ENCODE measurements around the gene PALM3.
"Not testable (repeated sequence)": the region's sequence is repeated elsewhere in the genome, so short reads cannot be mapped to it uniquely, and the experiment has no call there.

Gene PALM3

DNA sequence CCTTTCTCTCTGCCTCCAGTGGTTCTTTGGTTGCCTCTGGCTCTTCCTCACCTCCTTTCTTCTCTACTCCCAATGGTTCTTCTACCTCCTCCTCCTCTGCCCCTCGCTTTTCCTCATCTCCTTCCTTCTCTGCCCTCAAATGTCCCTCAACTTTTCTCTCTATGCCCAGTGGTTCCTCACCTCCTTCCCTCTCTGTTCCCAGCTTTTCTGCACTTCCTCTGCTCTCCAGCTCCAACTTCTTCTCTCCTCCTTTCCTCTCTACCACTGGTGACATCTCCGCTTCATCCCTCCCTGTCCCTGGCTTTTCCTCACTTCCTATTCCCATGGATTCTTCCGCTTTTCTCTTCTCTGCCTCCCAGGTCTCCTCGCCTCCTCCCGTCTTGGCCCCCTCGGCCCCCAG is 7.8 kb downstream of the PALM3 start:
- Mint-ChIP-seq H3K27me3 (ENCODE audit: low read depth, poor library complexity) (peaks cover 63% of the 10 kb centered on the region), H3K9me3 (no peaks in the 10 kb centered on the region), H3K4me3 (no peak overlapping the region), H3K4me1 (peaks cover 6% of the 10 kb centered on the region), H3K27ac (peak overlapping the region; percentile 82), H3K36me3 (ENCODE audit: low read depth) (peaks cover 5% of the 10 kb centered on the region)
- DNase-seq, result no peak
- TF ChIP-seq, protein P1, sequence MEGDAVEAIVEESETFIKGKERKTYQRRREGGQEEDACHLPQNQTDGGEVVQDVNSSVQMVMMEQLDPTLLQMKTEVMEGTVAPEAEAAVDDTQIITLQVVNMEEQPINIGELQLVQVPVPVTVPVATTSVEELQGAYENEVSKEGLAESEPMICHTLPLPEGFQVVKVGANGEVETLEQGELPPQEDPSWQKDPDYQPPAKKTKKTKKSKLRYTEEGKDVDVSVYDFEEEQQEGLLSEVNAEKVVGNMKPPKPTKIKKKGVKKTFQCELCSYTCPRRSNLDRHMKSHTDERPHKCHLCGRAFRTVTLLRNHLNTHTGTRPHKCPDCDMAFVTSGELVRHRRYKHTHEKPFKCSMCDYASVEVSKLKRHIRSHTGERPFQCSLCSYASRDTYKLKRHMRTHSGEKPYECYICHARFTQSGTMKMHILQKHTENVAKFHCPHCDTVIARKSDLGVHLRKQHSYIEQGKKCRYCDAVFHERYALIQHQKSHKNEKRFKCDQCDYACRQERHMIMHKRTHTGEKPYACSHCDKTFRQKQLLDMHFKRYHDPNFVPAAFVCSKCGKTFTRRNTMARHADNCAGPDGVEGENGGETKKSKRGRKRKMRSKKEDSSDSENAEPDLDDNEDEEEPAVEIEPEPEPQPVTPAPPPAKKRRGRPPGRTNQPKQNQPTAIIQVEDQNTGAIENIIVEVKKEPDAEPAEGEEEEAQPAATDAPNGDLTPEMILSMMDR (IDR thresholded peaks at IDR 0.05), result no peak

DNA sequence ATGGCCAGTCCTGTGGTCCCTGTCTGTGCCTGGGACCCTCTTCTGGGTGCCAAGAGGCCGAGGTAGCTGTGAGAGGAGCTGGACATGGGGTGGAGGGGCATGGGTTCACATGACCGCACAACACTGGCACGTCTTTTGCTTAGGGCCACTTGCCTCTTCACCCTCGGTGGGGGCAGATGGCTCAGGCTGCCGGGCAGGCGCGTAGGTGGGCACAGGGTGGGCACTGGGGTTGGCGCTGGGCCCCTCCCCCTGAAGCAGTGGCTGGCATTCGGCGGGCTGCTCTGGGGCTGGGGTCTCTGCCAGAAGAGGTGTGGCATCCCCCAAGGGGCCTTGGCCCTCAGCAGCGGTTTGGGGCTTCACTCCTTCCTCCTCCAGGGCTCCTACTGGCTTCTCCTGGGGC is 8.4 kb downstream of the PALM3 start:
- H3K27ac Mint-ChIP-seq, result no peak overlapping the region
- no peaks in the 10 kb centered on the region for H3K9me3 Mint-ChIP-seq
- no peak overlapping the region for H3K4me3 Mint-ChIP-seq
- peaks cover 59% of the 10 kb centered on the region for H3K27me3 Mint-ChIP-seq (ENCODE audit: low read depth, poor library complexity)
- peaks cover 5% of the 10 kb centered on the region for H3K36me3 Mint-ChIP-seq (ENCODE audit: low read depth)
- peaks cover 3% of the 10 kb centered on the region for H3K4me1 Mint-ChIP-seq
- TF ChIP-seq, protein P1 (IDR thresholded peaks at IDR 0.05), result no peak
- DNase-seq, result no peak

DNA sequence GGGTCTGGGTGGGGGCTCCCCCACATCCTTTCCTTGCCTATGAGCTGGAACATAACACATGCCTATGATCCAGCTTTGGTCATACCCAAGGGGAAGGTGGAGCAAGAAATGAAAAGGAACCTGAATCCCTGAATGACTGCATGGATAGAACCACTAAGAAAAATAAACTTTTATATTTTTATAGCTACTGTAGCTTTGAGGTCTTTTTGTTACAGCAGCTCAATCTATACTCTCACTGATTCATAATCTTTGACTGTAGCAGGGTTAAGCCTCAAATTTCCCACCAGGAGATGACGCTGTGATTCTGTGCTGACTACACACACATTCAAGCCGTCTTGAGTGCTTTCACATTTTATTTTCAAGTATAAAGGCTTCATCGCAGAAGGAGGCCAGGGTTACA is 8.8 kb downstream of the PALM3 start:
- Mint-ChIP-seq H3K4me1 (no peaks in the 10 kb centered on the region), H3K27me3 (ENCODE audit: low read depth, poor library complexity) (peaks cover 57% of the 10 kb centered on the region), H3K36me3 (ENCODE audit: low read depth) (peaks cover 5% of the 10 kb centered on the region), H3K4me3 (no peak overlapping the region), H3K9me3 (no peaks in the 10 kb centered on the region), H3K27ac (no peak overlapping the region)
- TF ChIP-seq, protein P1 (IDR thresholded peaks at IDR 0.05), result no peak
- no peak for DNase-seq

DNA sequence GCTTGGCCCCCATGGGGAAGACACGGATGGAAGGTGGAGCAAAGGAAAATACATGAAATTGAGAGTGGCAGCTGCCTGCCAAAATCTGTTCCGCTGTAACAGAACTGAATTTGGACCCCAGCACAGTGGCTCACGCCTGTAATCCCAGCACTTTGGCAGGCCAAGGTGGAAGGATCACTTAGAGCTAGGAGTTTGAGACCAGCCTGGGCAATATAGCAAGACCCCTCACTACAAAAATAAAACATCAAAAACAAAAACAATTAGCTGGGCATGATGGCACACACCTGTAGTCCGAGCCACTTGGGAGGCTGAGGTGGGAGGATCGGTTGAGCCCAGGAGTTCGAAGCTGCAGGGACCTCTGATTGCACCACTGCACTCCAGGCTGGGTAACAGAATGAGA is 9.4 kb downstream of the PALM3 start:
- Mint-ChIP-seq H3K27ac (no peak overlapping the region), H3K4me3 (no peak overlapping the region), H3K27me3 (ENCODE audit: low read depth, poor library complexity) (peaks cover 51% of the 10 kb centered on the region), H3K36me3 (ENCODE audit: low read depth) (peaks cover 5% of the 10 kb centered on the region), H3K4me1 (no peaks in the 10 kb centered on the region), H3K9me3 (no peaks in the 10 kb centered on the region)
- TF ChIP-seq, protein P1 (IDR thresholded peaks at IDR 0.05), result no peak
- DNase-seq, result no peak

DNA sequence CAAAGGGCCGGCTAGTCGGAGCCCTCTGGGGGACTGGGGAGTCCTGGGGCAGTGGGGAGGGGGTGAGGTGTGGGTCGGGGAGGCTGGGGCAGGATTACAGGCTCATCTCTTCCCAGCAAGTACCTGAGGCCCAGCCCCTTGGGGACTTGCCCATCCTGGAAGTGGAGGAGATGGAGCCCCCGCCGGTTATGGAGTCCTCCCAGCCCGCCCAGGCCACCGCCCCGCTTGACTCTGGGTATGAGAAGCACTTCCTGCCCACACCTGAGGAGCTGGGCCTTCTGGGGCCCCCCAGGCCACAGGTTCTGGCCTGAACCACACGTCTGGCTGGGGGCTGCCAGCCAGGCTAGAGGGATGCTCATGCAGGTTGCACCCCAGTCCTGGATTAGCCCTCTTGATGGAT is 9.9 kb downstream of the PALM3 start:
- peaks cover 5% of the 10 kb centered on the region for H3K36me3 Mint-ChIP-seq (ENCODE audit: low read depth)
- H3K27me3 Mint-ChIP-seq (ENCODE audit: low read depth, poor library complexity), result peaks cover 47% of the 10 kb centered on the region
- DNase-seq, result no peak
- H3K27ac Mint-ChIP-seq, result no peak overlapping the region
- H3K4me3 Mint-ChIP-seq, result no peak overlapping the region
- TF ChIP-seq, protein P1 (IDR thresholded peaks at IDR 0.05), result no peak
- no peaks in the 10 kb centered on the region for H3K9me3 Mint-ChIP-seq
- no peaks in the 10 kb centered on the region for H3K4me1 Mint-ChIP-seq

DNA sequence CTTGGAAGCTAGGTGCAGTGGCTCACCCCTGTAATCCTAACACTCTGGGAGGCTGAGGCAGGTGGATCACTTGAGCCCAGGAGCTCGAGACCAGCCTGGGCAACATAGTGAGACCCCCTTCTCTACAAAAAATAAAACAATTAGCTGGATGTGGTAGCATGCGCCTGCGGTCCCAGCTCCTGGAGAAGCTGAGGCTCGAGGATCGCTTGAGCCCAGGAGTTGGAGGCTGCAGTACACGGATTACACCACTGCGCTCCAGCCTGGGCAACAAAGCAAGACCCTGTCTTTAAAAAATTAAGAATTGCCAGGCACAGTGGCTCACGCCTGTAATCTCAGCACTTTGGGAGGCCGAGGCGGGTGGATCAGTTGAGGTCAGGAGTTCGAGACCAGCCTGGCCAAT is 10.9 kb downstream of the PALM3 start:
- DNase-seq; H3K4me1 Mint-ChIP-seq; H3K4me3 Mint-ChIP-seq; H3K27ac Mint-ChIP-seq; H3K9me3 Mint-ChIP-seq; H3K36me3 Mint-ChIP-seq (ENCODE audit: low read depth): not testable (repeated sequence)
- peaks cover 37% of the 10 kb centered on the region for H3K27me3 Mint-ChIP-seq (ENCODE audit: low read depth, poor library complexity)

Measured in nephron progenitor cell (in vitro differentiated cells).